HepG2 (cell line): ENCODE measurements around the gene ZFYVE28. TPM values are rescaled to one million over a fixed set of nuclear protein-coding genes. Genes with fewer than 3 reads are reported as not detected.

Source experiments
- ATAC-seq: fragments of 200-7000 bp; cut with Tn5 transposase; 3 replicates; pipeline ENCODE4 v1.9.1; 2020; ENCODE audit warnings: mild to moderate bottlenecking, moderate library complexity
- BruUV-seq: library from RNA; stranded (reverse); fragments of 400-500 nt; replicated peaks from 2 replicates; lab custom pipeline; 2021; lab: Mats Ljungman, UMichigan
- CTCF ChIA-PET: fragments of 300-600 bp; formaldehyde crosslinking; extraction: SDS; loops from one replicate; lab custom pipeline; 2021; ENCODE audit warnings: low total read pairs, inconsistent platforms, low intra/inter-chr PET ratio; lab: Yijun Ruan, JAX
- POLR2A ChIA-PET: fragments of 350-600 bp; sonication (Branson Sonifier 250); formaldehyde crosslinking; loops from one replicate; lab custom pipeline; 2020; ENCODE audit warnings: antibody characterized with exemption, inconsistent platforms; lab: Yijun Ruan, JAX
- DNase-seq: peaks from one replicate; pipeline ENCODE4 v3.0.0-alpha.2; 2015; ENCODE audit warnings: low spot score
- FAIRE-seq: peaks from 3 replicates; lab custom pipeline; 2011; peaks lifted over from hg19 to GRCh38; lab: Jason Lieb, UNC
- H2AFZ ChIP-seq: one replicate; pipeline ENCODE4 v1.6.1; 2011; ENCODE audit warnings: low read length, inconsistent platforms
- H3K27ac ChIP-seq: fragments of 300-600 bp; 3 replicates; pipeline ENCODE4 v1.8.0; 2011; ENCODE audit warnings: mixed run types, mild to moderate bottlenecking, mixed read lengths, low read length, inconsistent platforms; ENCODE audit not compliant: insufficient read depth; ENCODE audit errors: extremely low read length
- H3K27me3 ChIP-seq, 2 experiments: fragments of 200-600 bp in 1 of 2; 2 replicates in 1 of 2; 3 replicates in 1 of 2; pipeline versions ENCODE4 v1.6.0 to v1.8.0; 2011; ENCODE audit warnings: low read length in 2 of 2, mild to moderate bottlenecking in 2 of 2, moderate library complexity in 2 of 2, inconsistent platforms in 1 of 2; ENCODE audit not compliant: insufficient read depth in 2 of 2, control insufficient read depth in 1 of 2
- H3K36me3 ChIP-seq, 2 experiments: fragments of 200-600 bp in 1 of 2; replicated peaks in 1 of 2; 2 replicates in 1 of 2; 3 replicates in 1 of 2; pipeline versions ENCODE4 v1.5.1 to v1.8.0; 2011; ENCODE audit warnings: low read length in 2 of 2, inconsistent platforms in 1 of 2; ENCODE audit not compliant: insufficient read depth in 2 of 2, control insufficient read depth in 1 of 2
- H3K4me1 ChIP-seq: 2 replicates; pipeline ENCODE4 v1.5.1; 2012; ENCODE audit warnings: low read length, inconsistent platforms; ENCODE audit not compliant: insufficient read depth
- H3K4me2 ChIP-seq: 2 replicates; pipeline ENCODE4 v1.6.0; 2011; ENCODE audit warnings: low read depth, low read length, inconsistent platforms
- H3K4me3 ChIP-seq, 3 experiments: fragments of 200-600 bp in 1 of 3; sonication (generic), shearing (Covaris generic) in 1 of 3; replicated peaks in 1 of 3; 2 replicates each; pipeline ENCODE4 v1.5.1; 2011 to 2016; ENCODE audit warnings: low read length in 3 of 3, inconsistent platforms in 2 of 3, low read depth in 2 of 3, mild to moderate bottlenecking in 2 of 3, control low read depth in 1 of 3, mixed read lengths in 1 of 3; ENCODE audit not compliant: insufficient read depth in 1 of 3
- H3K79me2 ChIP-seq: one replicate; pipeline ENCODE4 v1.6.1; 2011; ENCODE audit warnings: low read length, inconsistent platforms; ENCODE audit not compliant: insufficient read depth
- H3K9ac ChIP-seq: 2 replicates; pipeline ENCODE4 v1.6.0; 2011; ENCODE audit warnings: mild to moderate bottlenecking, low read depth, low read length, inconsistent platforms; ENCODE audit not compliant: insufficient read depth
- H3K9me3 ChIP-seq: 2 replicates; pipeline ENCODE4 v1.5.1; 2012; ENCODE audit warnings: mild to moderate bottlenecking, low read length
- H4K20me1 ChIP-seq: 2 replicates; pipeline ENCODE4 v1.6.0; 2011; ENCODE audit warnings: inconsistent platforms, mild to moderate bottlenecking, low read length, moderate library complexity; ENCODE audit not compliant: insufficient read depth
- CAMTA2 ChIP-seq: sonication (generic); formaldehyde crosslinking; IDR thresholded peaks from 2 replicates; pipeline ENCODE4 v1.4.0; 2020; ENCODE audit warnings: mild to moderate bottlenecking, missing genetic modification reagents, borderline replicate concordance
- NFE2 ChIP-seq: sonication (generic); formaldehyde crosslinking; IDR thresholded peaks from 2 replicates; pipeline ENCODE4 v1.4.0; 2020; ENCODE audit warnings: missing genetic modification reagents
- NONO ChIP-seq, 2 experiments: fragments of 450-650 bp in 1 of 2; sonication (generic) in 1 of 2; formaldehyde crosslinking in 1 of 2; IDR thresholded peaks in 1 of 2; conservative IDR thresholded peaks in 1 of 2; 2 replicates each; pipeline versions ENCODE4 v1.6.1 to v1.8.0; 2017 to 2022; ENCODE audit warnings: mild to moderate bottlenecking in 1 of 2, missing genetic modification reagents in 1 of 2, moderate library complexity in 1 of 2
- NR2F1 ChIP-seq, 2 experiments: fragments of 450-650 bp in 1 of 2; formaldehyde crosslinking in 1 of 2; IDR thresholded peaks; 2 replicates each; pipeline versions ENCODE4 v1.5.0 to v1.6.1; 2016 to 2020; ENCODE audit warnings: mild to moderate bottlenecking in 1 of 2, missing compliant biosample characterization in 1 of 2, missing genetic modification reagents in 1 of 2, moderate library complexity in 1 of 2
- NR2F6 ChIP-seq, 2 experiments: IDR thresholded peaks; 2 replicates each; pipeline ENCODE4 v1.6.1; 2016; ENCODE audit warnings: antibody characterized with exemption in 1 of 2, mild to moderate bottlenecking in 1 of 2
- SRSF4 ChIP-seq: fragments of 200-400 bp; formaldehyde crosslinking; IDR thresholded peaks from one replicate; pipeline ENCODE4 v1.6.1; 2018; ENCODE audit warnings: mild to moderate bottlenecking, low read depth, low read length, moderate library complexity; ENCODE audit not compliant: poor library complexity, severe bottlenecking
- ZFP36 ChIP-seq: fragments of 150-350 bp; IDR thresholded peaks from 2 replicates; pipeline ENCODE4 v1.6.1; 2018; ENCODE audit warnings: borderline replicate concordance, low read length, low read depth; ENCODE audit not compliant: partially characterized antibody
- ZNF570 ChIP-seq: sonication (generic); formaldehyde crosslinking; IDR thresholded peaks from 2 replicates; pipeline ENCODE4 v1.4.0; 2020; ENCODE audit warnings: mild to moderate bottlenecking, missing genetic modification reagents, borderline replicate concordance
- whole genome bisulfite sequencing: methylation state at CpG from one replicate; pipeline ENCODE4 v1.1.6; 2017; ENCODE audit warnings: low lambda C conversion rate; 5-methylcytosine and 5-hydroxymethylcytosine counted together
- in situ Hi-C: cut with HindIII; loops from 2 replicates; pipeline ENCODE4 v1.10.0; 2017; ENCODE audit warnings: low pct_unique_long_range_greater_than_20kb; ENCODE audit not compliant: extremely low pct_ligation_motif_present
- intact Hi-C: fragments of 100-400 bp; cut with micrococcal nuclease; formaldehyde crosslinking; loops from one replicate; pipeline ENCODE4 v1.10.0; 2022; ENCODE audit not compliant: unreplicated experiment
- polyA plus RNA-seq, 8 experiments: library from polyadenylated mRNA; depleted of rRNA in 3 of 8; stranded (reverse) in 7 of 8; unstranded in 1 of 8; fragments of >200 nt; fragmentation: Illumina TruSeq in 4 of 8; extraction: Trizol in 4 of 8; gene quantifications; 2 replicates each; pipeline versions ENCODE4 v1.2.1 to v1.2.3, GENCODE V29; 2011 to 2016; ENCODE audit warnings: low read depth in 4 of 8, missing spikeins in 1 of 8, mixed read lengths in 1 of 8; ENCODE audit not compliant: insufficient read depth in 1 of 8
- total RNA-seq, 5 experiments: library from RNA; depleted of rRNA; stranded (reverse); fragments of >200 nt; fragmentation: Illumina TruSeq; extraction: Trizol; gene quantifications; 2 replicates each; pipeline ENCODE4 v1.2.3, GENCODE V29; 2016; ENCODE audit warnings: low read depth in 1 of 5
- TF ChIP-seq, protein P1 (sequence below): sonication (generic); formaldehyde crosslinking; IDR thresholded peaks from 2 replicates; pipeline ENCODE4 v1.4.0; 2020; ENCODE audit warnings: missing genetic modification reagents, borderline replicate concordance
- TF ChIP-seq, protein P2 (sequence below): sonication (generic); formaldehyde crosslinking; IDR thresholded peaks from 2 replicates; pipeline ENCODE4 v1.8.1; 2023; ENCODE audit warnings: mild to moderate bottlenecking, moderate library complexity, missing genetic modification reagents
- TF ChIP-seq, protein P3 (sequence below): sonication (generic); formaldehyde crosslinking; IDR thresholded peaks from 2 replicates; pipeline ENCODE4 v1.5.1; 2020; ENCODE audit warnings: missing genetic modification reagents, mild to moderate bottlenecking, borderline replicate concordance
- TF ChIP-seq, protein P4 (sequence below): sonication (generic); formaldehyde crosslinking; IDR thresholded peaks from 2 replicates; pipeline ENCODE4 v1.4.0; 2020; ENCODE audit warnings: mild to moderate bottlenecking, missing genetic modification reagents

The ZFYVE28 gene
- total and polyA plus RNA-seq, 2 of the 13 experiments (the other 11 are each of a cell fraction or from before 2014, with no cell fraction given), result 0.12 to 0.22 TPM

DNA sequence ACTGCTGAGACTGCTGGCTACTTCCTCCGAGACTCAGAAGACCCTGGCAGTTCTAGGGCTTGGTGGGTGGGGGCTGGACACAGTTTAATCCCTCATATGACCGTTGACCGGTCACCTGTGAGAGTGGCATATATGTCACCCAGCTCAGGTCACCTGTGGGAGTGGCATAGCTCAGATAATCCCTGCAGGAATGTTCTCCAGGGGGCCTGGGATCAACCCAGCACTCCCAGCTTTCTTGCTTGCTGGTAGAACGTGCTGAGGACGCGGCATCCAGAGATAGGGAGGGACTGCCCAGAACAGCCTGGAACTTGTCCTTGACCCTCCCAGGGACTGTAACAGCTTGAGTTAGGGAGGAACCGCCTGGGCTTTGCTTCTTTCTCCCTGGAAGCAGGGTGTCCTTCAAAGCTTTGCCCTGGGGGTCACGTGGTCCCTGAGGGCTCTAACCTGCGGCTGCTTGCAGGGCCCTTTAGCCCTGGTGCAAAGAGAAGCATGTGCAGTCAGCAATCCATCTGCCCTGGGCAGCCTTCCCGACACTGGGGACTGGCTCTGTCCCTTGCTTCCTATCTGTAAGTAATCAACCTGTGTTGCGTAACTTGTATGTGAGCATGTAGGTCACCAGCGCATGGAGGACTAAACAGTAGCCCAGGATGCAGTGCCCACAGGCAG is 55.3 kb downstream of the ZFYVE28 start (continued):
- TF ChIP-seq, protein P1, sequence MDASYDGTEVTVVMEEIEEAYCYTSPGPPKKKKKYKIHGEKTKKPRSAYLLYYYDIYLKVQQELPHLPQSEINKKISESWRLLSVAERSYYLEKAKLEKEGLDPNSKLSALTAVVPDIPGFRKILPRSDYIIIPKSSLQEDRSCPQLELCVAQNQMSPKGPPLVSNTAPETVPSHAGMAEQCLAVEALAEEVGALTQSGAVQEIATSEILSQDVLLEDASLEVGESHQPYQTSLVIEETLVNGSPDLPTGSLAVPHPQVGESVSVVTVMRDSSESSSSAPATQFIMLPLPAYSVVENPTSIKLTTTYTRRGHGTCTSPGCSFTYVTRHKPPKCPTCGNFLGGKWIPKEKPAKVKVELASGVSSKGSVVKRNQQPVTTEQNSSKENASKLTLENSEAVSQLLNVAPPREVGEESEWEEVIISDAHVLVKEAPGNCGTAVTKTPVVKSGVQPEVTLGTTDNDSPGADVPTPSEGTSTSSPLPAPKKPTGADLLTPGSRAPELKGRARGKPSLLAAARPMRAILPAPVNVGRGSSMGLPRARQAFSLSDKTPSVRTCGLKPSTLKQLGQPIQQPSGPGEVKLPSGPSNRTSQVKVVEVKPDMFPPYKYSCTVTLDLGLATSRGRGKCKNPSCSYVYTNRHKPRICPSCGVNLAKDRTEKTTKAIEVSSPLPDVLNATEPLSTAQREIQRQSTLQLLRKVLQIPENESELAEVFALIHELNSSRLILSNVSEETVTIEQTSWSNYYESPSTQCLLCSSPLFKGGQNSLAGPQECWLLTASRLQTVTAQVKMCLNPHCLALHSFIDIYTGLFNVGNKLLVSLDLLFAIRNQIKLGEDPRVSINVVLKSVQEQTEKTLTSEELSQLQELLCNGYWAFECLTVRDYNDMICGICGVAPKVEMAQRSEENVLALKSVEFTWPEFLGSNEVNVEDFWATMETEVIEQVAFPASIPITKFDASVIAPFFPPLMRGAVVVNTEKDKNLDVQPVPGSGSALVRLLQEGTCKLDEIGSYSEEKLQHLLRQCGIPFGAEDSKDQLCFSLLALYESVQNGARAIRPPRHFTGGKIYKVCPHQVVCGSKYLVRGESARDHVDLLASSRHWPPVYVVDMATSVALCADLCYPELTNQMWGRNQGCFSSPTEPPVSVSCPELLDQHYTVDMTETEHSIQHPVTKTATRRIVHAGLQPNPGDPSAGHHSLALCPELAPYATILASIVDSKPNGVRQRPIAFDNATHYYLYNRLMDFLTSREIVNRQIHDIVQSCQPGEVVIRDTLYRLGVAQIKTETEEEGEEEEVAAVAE (CRISPR knock-in tag), result no peak
- TF ChIP-seq NR2F6 (IDR thresholded peaks at IDR 0.05), result no peak
- 0 out of 2 replicates have a peak, but pooled peaks have one; percentile 26 for TF ChIP-seq NR2F6 (CRISPR knock-in tag; IDR thresholded peaks at IDR 0.05)
- 0 out of 2 replicates have a peak, but pooled peaks have one; percentile 44 for TF ChIP-seq CAMTA2
- TF ChIP-seq SRSF4, result no peak

DNA sequence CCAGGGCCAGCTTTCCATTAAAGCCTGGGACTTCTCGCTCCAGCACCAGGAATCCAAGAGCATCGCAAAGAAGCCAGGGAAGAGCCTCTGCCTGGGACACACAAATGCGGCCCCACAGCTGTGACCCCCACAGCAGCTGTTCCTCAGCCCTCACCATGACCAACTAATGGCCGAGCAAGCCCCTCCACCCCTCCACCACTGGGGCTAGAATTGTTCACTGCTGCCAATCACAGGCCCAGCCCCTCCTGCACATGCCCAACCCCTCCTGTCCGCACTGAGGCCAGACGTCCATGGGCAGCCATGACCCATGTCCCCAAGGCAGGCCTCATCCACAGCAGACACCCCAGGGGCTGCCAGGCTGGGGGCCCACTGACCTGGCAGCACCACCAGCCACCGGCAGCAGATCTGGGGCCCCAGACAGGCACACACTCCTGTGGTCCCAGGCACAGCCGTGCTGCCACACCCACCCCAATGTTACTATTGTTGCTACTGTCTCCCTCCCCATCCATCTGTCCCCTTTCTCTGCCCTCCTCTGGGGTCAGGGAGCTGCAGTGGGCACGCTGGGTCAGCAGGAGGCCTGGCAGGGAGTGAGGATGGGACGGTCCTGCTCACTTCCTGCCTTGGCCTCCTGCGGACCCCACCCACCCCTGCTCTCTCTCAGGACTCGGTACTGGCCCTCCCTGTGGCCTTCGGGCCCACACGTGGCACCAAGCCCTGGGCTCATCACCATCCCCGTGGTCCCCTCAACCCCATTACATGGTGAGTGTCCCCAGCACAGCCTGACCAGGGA is 56.0 kb downstream of the ZFYVE28 start:
- no peaks in the 10 kb centered on the region for H4K20me1 ChIP-seq
- no TSS peak for BruUV-seq
- H3K9ac ChIP-seq, result no peak overlapping the region
- ChIA-PET POLR2A (no interaction called here), CTCF (no interaction called here)
- peaks cover 26% of the 10 kb centered on the region for H3K4me1 ChIP-seq
- H3K79me2 ChIP-seq, result no peaks in the 10 kb centered on the region
- no peak overlapping the region for H2AFZ ChIP-seq
- H3K36me3 ChIP-seq, result no peaks in the 10 kb centered on the region
- H3K27me3 ChIP-seq, result peaks cover 6 to 30% of the 10 kb centered on the region in 2 experiments
- ATAC-seq, result peak; percentile 15
- H3K4me2 ChIP-seq, result peak overlapping the region; percentile 38; the same call in 1 of the 2 replicates
- in situ Hi-C loops (no loop called here), intact Hi-C loops (no loop called here)
- no peak for FAIRE-seq
- no peaks in the 10 kb centered on the region for H3K9me3 ChIP-seq
- DNase-seq, result no peak
- WGBS, result 45% methylated on average over 11 of the region's 15 CpGs
- no peak overlapping the region; a peak in 1 of 6 replicates for H3K4me3 ChIP-seq
- no peak overlapping the region for H3K27ac ChIP-seq
- TF ChIP-seq, protein P2, sequence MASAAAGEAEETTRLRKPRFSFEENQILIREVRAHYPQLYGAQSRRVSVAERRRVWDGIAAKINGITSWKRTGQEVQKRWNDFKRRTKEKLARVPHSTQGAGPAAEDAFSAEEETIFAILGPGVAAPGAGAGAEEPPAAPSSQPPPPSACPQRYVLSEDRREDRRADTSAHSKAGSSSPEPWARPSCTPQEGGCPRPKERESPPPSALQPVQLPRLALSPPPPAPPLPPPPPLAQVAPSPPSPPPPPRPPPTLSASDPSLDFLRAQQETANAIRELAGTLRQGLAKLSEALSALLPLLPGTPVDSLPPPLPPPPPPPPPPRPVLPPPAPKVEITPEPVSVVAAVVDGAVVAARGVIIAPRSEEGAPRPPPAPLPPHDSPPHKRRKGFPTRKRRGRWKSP (CRISPR knock-in tag), result no peak
- TF ChIP-seq ZNF570 (CRISPR knock-in tag), result no peak
- TF ChIP-seq, protein P3, sequence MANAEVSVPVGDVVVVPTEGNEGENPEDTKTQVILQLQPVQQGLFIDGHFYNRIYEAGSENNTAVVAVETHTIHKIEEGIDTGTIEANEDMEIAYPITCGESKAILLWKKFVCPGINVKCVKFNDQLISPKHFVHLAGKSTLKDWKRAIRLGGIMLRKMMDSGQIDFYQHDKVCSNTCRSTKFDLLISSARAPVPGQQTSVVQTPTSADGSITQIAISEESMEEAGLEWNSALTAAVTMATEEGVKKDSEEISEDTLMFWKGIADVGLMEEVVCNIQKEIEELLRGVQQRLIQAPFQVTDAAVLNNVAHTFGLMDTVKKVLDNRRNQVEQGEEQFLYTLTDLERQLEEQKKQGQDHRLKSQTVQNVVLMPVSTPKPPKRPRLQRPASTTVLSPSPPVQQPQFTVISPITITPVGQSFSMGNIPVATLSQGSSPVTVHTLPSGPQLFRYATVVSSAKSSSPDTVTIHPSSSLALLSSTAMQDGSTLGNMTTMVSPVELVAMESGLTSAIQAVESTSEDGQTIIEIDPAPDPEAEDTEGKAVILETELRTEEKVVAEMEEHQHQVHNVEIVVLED, result no peak
- no peak for TF ChIP-seq NR2F1 (CRISPR knock-in tag; IDR thresholded peaks at IDR 0.05)
- no peak for TF ChIP-seq NONO (IDR thresholded peaks at IDR 0.05)
- no peak for TF ChIP-seq NONO (CRISPR knock-in tag; conservative IDR thresholded peaks at IDR 0.05)
- TF ChIP-seq, protein P4, sequence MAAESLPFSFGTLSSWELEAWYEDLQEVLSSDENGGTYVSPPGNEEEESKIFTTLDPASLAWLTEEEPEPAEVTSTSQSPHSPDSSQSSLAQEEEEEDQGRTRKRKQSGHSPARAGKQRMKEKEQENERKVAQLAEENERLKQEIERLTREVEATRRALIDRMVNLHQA, result no peak
- no peak for TF ChIP-seq NFE2
- no peak for TF ChIP-seq ZFP36
